HEK293T (cell line): ENCODE measurements around the gene LRRN4CL.
"Not testable (repeated sequence)": the region's sequence is repeated elsewhere in the genome, so short reads cannot be mapped to it uniquely, and the experiment has no call there.

ENCODE experiments used
- CTCF ChIA-PET: fragments of 350-600 bp; formaldehyde crosslinking; extraction: SDS; loops from one replicate; lab custom pipeline; 2021; ENCODE audit warnings: antibody characterized with exemption, inconsistent platforms; lab: Yijun Ruan, JAX
- POLR2A ChIA-PET: fragments of 350-600 bp; formaldehyde crosslinking; extraction: SDS; loops from one replicate; lab custom pipeline; 2020; ENCODE audit warnings: antibody characterized with exemption, inconsistent platforms; lab: Yijun Ruan, JAX
- DNase-seq: peaks from one replicate; pipeline ENCODE4 v3.0.0; 2012; ENCODE audit warnings: mixed read lengths; ENCODE audit errors: extremely low spot score
- ARNT ChIP-seq: fragments of 450-650 bp; IDR thresholded peaks from 2 replicates; pipeline ENCODE4 v1.6.1; 2017; ENCODE audit warnings: mild to moderate bottlenecking
- BHLHE40 ChIP-seq: fragments of 450-650 bp; IDR thresholded peaks from 2 replicates; pipeline ENCODE4 v1.6.1; 2016; ENCODE audit warnings: mild to moderate bottlenecking, moderate library complexity, borderline replicate concordance
- CTBP1 ChIP-seq: fragments of 450-650 bp; IDR thresholded peaks from 2 replicates; pipeline ENCODE4 v1.6.1; 2016; ENCODE audit warnings: borderline replicate concordance
- ELF4 ChIP-seq: fragments of 450-650 bp; IDR thresholded peaks from 2 replicates; pipeline ENCODE4 v1.6.1; 2017; ENCODE audit warnings: antibody characterized with exemption
- FOXA1 ChIP-seq: fragments of 450-650 bp; IDR thresholded peaks from 2 replicates; pipeline ENCODE4 v1.6.1; 2016; ENCODE audit warnings: mild to moderate bottlenecking
- FOXK2 ChIP-seq: fragments of 450-650 bp; IDR thresholded peaks from 2 replicates; pipeline ENCODE4 v1.6.1; 2016; ENCODE audit warnings: mild to moderate bottlenecking
- FOXM1 ChIP-seq: fragments of 450-650 bp; IDR thresholded peaks from 2 replicates; pipeline ENCODE4 v1.6.1; 2017; ENCODE audit warnings: mild to moderate bottlenecking, borderline replicate concordance
- HDGF ChIP-seq: fragments of 450-650 bp; IDR thresholded peaks from 2 replicates; pipeline ENCODE4 v1.6.1; 2017; ENCODE audit warnings: antibody characterized with exemption, borderline replicate concordance
- L3MBTL2 ChIP-seq: fragments of 450-650 bp; conservative IDR thresholded peaks from 2 replicates; pipeline ENCODE4 v1.6.1; 2016; ENCODE audit warnings: mild to moderate bottlenecking
- LEF1 ChIP-seq: fragments of 450-650 bp; IDR thresholded peaks from 2 replicates; pipeline ENCODE4 v1.6.1; 2017; ENCODE audit warnings: mild to moderate bottlenecking, borderline replicate concordance
- NFRKB ChIP-seq: fragments of 450-650 bp; IDR thresholded peaks from 2 replicates; pipeline ENCODE4 v1.6.1; 2016; ENCODE audit warnings: mild to moderate bottlenecking, moderate library complexity
- SP1 ChIP-seq: fragments of 450-650 bp; IDR thresholded peaks from 2 replicates; pipeline ENCODE4 v1.6.1; 2017
- SUZ12 ChIP-seq: fragments of 450-650 bp; IDR thresholded peaks from 2 replicates; pipeline ENCODE4 v1.6.1; 2016; ENCODE audit warnings: mild to moderate bottlenecking
- TARDBP ChIP-seq: fragments of 450-650 bp; IDR thresholded peaks from 2 replicates; pipeline ENCODE4 v1.6.1; 2016
- ZNF384 ChIP-seq: fragments of 450-650 bp; IDR thresholded peaks from 2 replicates; pipeline ENCODE4 v1.6.1; 2016
- TF ChIP-seq, protein P1 (sequence below): fragments of 450-650 bp; IDR thresholded peaks from 2 replicates; pipeline ENCODE4 v1.6.1; 2016

LRRN4CL gene

GRCh38 chr11:62694455-62695167 lies 5.3 kb upstream of the LRRN4CL start:
- no peak for TF ChIP-seq L3MBTL2
- no peak for TF ChIP-seq NFRKB
- TF ChIP-seq FOXA1, result no peak
- no peak for TF ChIP-seq LEF1
- no peak for TF ChIP-seq ELF4
- TF ChIP-seq FOXM1, result no peak
- no peak for TF ChIP-seq TARDBP
- TF ChIP-seq SUZ12, result no peak
- no peak for TF ChIP-seq ZNF384
- TF ChIP-seq CTBP1, result no peak
- TF ChIP-seq, protein P1, sequence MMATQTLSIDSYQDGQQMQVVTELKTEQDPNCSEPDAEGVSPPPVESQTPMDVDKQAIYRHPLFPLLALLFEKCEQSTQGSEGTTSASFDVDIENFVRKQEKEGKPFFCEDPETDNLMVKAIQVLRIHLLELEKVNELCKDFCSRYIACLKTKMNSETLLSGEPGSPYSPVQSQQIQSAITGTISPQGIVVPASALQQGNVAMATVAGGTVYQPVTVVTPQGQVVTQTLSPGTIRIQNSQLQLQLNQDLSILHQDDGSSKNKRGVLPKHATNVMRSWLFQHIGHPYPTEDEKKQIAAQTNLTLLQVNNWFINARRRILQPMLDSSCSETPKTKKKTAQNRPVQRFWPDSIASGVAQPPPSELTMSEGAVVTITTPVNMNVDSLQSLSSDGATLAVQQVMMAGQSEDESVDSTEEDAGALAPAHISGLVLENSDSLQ, result no peak
- no peak for TF ChIP-seq BHLHE40
- no peak for TF ChIP-seq ARNT
- TF ChIP-seq FOXK2, result no peak
- DNase-seq, result peak; percentile 69
- ChIA-PET CTCF (interaction anchor here (0.5 to 1.7 kb wide), 4 partner anchors 12 to 87 kb away, joined by 3 to 10 read pairs (median 3); partner anchors contain the start of gene BSCL2), POLR2A (interaction anchor here (1.1 to 4.7 kb wide), 2 partner anchors 14 to 23 kb away, joined by 3 to 17 read pairs; partner anchors contain the start of genes LBHD1 and UQCC3)

GRCh38 chr11:62693624-62694023 lies 4.3 kb upstream of the LRRN4CL start:
- POLR2A ChIA-PET, result interaction anchor here (1.1 to 4.7 kb wide), 2 partner anchors 13 to 22 kb away, joined by 3 to 17 read pairs; partner anchors contain the start of genes LBHD1 and UQCC3

GRCh38 chr11:62688491-62688890 lies 839 bp downstream of the LRRN4CL start:
- CTCF ChIA-PET, result interaction anchor here (0.6 to 2.1 kb wide), 2 partner anchors 7 to 186 kb away, joined by 3 to 13 read pairs; no protein-coding TSS in a partner anchor
- no peak for DNase-seq
- POLR2A ChIA-PET, result interaction anchor here (1.5 to 5.0 kb wide), 6 partner anchors 9 to 96 kb away, joined by 4 to 16 read pairs (median 6); partner anchors contain the start of genes C11orf98, CSKMT, LBHD1 and TAF6L
- no peak for TF ChIP-seq FOXM1
- TF ChIP-seq LEF1, result no peak
- no peak for TF ChIP-seq L3MBTL2
- no peak for TF ChIP-seq ELF4
- TF ChIP-seq FOXA1, result no peak
- TF ChIP-seq ARNT, result no peak
- no peak for TF ChIP-seq SP1
- TF ChIP-seq CTBP1, result no peak
- TF ChIP-seq, protein P1, result no peak
- no peak for TF ChIP-seq TARDBP
- no peak for TF ChIP-seq HDGF
- TF ChIP-seq ZNF384, result no peak
- TF ChIP-seq FOXK2, result no peak
- TF ChIP-seq SUZ12, result no peak
- no peak for TF ChIP-seq NFRKB
- no peak for TF ChIP-seq BHLHE40

More at GRCh38 chr11:62693624-62694023, 4.3 kb upstream of the LRRN4CL start:
- CTCF ChIA-PET, result interaction anchor here (0.6 to 1.7 kb wide), 3 partner anchors 13 to 269 kb away, joined by 3 to 10 read pairs (median 3); no protein-coding TSS in a partner anchor
- not testable (repeated sequence) for DNase-seq

DNA sequence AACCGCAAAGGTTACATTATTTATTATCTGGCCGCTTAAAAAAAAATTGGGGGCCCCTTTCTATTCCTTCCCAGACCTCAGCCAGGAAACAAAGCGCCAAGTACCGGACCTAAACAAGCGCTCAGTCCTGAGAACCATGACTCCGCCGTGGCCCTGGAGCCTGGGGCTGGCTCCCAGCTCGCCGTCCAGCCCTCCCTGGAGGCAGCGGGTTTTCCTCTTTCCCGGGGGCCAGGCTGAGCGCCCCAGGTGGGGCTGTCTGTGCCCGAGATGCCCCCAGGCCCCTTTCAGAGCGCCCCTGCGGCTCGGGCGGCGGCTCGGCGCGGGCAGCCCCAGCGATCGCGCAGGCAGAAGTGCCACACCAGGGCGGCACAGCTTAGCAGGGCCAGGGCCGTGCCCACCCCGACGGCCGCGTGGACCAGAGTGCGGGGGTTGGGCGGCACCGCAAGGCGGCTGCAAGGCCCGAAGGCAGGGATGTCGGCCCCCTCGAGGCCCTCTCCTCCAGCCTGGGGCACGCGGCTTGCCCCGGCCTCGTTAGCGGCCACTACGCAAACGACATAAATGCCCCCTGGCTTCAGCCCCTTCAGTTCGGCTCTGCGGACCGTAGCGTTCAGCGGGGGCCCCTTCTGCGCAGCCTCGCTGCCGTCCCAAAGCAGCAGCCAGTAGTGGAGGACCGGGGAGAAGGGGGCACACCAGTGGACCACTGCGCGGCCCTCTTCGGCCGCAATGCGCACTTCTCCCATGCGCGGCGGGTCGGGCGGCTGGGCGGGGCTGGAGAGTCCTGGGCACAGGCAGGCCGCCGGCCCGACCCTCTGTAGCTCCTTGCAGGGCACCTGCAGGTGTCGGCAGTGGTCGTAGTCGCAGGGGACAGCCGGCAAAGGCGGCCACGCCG lies 1.6 kb downstream of the LRRN4CL start:
- TF ChIP-seq ELF4 (no peak), TARDBP (no peak), SP1 (no peak), HDGF (no peak), FOXK2 (no peak), FOXA1 (no peak), ARNT (no peak), CTBP1 (no peak), BHLHE40 (no peak), FOXM1 (no peak), SUZ12 (no peak), L3MBTL2 (no peak), ZNF384 (no peak), NFRKB (no peak), LEF1 (no peak)
- TF ChIP-seq, protein P1, result no peak
- no peak for DNase-seq
- ChIA-PET POLR2A (interaction anchor here (1.0 to 5.0 kb wide), 3 partner anchors 16 to 77 kb away, joined by 3 to 16 read pairs (median 5); partner anchors contain the start of genes LBHD1 and UQCC3), CTCF (no interaction called here)

DNA sequence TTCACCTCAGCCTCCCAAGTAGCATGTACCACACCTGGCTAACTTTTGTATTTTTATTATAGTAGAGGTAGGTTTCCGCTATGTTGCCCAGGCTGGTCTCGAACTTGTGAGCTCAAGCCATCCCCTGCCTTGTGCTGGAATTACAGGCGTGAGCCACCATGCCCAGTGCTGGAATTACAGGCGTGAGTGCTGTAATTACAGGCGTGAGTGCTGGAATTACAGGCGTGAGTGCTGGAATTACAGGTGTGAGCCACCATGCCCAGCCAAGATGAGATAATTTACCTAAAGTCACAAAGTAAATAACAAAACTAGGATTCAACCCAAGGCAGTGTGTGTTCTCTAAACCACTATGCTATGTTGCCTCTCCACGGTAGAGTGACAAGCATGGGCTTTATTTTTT lies 6.8 kb downstream of the LRRN4CL start:
- TF ChIP-seq ELF4, result no peak
- TF ChIP-seq NFRKB, result no peak
- no peak for TF ChIP-seq CTBP1
- TF ChIP-seq FOXA1, result no peak
- TF ChIP-seq, protein P1, result no peak
- TF ChIP-seq FOXK2, result no peak
- no peak for TF ChIP-seq FOXM1
- TF ChIP-seq L3MBTL2, result no peak
- no peak for TF ChIP-seq TARDBP
- ChIA-PET CTCF (no interaction called here), POLR2A (interaction anchor here (0.7 to 3.5 kb wide), 2 partner anchors 9 to 12 kb away, joined by 3 to 61 read pairs; partner anchors contain the start of genes LBHD1 and UQCC3)
- no peak for DNase-seq
